PC-9 (cell line): ENCODE measurements around the gene GGACT.

Experiments
- EZH2 ChIP-seq: fragments of 200-600 bp; sonication (generic); IDR thresholded peaks from 2 replicates; pipeline ENCODE4 v1.8.0; 2017; ENCODE audit warnings: antibody characterized with exemption, low read depth
- TF ChIP-seq, protein P1 (sequence below): fragments of 200-600 bp; sonication (generic); conservative IDR thresholded peaks from 2 replicates; pipeline ENCODE4 v1.6.1; 2017; ENCODE audit warnings: mixed run types, antibody characterized with exemption, mild to moderate bottlenecking, moderate library complexity

DNA sequence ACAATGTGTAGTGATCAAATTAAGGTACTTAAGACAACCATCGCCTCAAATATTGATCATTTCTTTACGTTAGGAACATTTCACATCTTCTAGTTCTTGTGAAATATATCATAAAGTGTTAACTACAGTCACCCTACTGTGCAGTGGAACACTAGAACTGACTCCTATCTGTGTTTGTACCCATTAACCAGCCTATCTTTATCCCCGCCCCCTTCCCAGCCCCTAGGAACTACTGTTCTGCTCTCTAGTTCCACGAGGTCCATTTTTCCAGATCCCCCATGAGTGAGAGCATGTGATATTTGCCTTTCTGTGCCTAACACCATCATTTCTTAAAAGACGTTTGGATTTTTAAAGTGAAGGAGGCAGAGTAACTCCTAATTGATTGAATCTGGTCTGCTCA, 24.4 kb upstream of the GGACT start:
- TF ChIP-seq, protein P1, sequence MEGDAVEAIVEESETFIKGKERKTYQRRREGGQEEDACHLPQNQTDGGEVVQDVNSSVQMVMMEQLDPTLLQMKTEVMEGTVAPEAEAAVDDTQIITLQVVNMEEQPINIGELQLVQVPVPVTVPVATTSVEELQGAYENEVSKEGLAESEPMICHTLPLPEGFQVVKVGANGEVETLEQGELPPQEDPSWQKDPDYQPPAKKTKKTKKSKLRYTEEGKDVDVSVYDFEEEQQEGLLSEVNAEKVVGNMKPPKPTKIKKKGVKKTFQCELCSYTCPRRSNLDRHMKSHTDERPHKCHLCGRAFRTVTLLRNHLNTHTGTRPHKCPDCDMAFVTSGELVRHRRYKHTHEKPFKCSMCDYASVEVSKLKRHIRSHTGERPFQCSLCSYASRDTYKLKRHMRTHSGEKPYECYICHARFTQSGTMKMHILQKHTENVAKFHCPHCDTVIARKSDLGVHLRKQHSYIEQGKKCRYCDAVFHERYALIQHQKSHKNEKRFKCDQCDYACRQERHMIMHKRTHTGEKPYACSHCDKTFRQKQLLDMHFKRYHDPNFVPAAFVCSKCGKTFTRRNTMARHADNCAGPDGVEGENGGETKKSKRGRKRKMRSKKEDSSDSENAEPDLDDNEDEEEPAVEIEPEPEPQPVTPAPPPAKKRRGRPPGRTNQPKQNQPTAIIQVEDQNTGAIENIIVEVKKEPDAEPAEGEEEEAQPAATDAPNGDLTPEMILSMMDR = no peak
- TF ChIP-seq EZH2 = no peak
